Fibroblast of peridontal ligament (primary cell): ENCODE results near the gene FGFR3.

Source experiments
- DNase-seq: peaks from one replicate; pipeline ENCODE4 v3.0.0-alpha.2; 2010; ENCODE audit errors: extremely low read depth

The FGFR3 gene

DNA sequence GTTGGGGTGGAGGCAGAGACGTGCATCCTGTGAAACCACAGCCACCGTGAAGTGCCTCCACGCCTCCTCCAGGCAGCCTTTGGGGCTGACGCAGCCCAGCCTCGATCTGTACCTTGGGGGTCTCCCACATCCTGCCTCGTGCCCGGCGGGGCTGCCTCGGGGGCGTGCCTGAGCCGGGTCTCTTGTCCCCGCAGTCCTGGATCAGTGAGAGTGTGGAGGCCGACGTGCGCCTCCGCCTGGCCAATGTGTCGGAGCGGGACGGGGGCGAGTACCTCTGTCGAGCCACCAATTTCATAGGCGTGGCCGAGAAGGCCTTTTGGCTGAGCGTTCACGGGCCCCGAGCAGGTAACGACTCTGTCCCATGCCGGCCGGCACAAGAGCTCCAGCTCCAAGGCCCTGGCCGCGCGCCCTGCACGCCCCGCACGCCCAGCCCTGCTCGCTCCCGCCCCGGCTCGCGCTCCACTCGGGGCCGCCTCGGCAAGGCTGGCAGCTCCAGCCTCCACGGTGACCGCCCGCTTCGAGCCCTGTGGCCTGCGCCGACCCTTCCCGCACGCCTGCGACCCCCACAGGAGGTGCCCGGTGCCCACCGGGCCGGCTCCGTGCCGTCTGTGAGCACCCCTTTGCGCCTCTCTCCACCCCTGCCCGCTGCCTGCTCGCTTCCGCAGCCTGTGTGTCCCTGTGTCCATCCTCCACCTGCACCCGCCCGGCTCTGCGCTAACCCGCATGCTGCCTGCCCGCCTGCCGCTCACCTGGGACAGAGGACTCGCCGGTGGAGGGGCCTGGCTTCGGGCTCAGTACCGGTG lies 9.8 kb downstream of the FGFR3 start:
- DNase-seq: no peak

DNA sequence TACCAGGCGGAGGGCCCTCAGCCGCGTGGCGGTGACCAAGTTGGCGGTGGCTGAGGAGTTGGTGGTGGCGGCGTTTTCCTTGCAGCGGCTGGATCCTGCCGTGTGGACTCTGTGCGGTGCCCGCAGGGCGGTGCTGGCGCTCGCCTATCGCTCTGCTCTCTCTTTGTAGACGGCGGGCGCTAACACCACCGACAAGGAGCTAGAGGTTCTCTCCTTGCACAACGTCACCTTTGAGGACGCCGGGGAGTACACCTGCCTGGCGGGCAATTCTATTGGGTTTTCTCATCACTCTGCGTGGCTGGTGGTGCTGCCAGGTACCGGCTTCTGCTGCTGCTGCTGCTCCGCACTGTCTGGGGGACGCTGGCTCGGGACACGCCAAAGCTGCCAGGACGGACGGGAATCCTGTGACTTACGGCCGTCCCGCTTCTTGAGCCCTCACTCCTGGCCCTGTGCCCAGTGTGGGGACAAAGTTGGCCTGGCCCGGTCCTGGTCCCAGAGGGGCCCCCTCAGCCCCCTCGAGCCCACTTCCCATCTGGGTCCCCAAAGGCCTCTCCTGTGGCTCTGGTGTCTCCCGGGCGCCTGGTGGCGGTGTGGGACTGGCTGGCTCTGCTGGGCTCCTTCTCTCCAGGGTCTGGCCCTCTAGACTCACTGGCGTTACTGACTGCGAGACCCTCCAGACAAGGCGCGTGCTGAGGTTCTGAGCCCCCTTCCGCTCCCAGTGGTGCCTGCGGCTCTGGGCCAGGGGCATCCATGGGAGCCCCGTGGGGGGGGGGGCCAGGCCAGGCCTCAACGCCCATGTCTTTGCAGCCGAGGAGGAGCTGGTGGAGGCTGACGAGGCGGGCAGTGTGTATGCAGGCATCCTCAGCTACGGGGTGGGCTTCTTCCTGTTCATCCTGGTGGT lies 10.7 kb downstream of the FGFR3 start:
- DNase-seq: no peak

DNA sequence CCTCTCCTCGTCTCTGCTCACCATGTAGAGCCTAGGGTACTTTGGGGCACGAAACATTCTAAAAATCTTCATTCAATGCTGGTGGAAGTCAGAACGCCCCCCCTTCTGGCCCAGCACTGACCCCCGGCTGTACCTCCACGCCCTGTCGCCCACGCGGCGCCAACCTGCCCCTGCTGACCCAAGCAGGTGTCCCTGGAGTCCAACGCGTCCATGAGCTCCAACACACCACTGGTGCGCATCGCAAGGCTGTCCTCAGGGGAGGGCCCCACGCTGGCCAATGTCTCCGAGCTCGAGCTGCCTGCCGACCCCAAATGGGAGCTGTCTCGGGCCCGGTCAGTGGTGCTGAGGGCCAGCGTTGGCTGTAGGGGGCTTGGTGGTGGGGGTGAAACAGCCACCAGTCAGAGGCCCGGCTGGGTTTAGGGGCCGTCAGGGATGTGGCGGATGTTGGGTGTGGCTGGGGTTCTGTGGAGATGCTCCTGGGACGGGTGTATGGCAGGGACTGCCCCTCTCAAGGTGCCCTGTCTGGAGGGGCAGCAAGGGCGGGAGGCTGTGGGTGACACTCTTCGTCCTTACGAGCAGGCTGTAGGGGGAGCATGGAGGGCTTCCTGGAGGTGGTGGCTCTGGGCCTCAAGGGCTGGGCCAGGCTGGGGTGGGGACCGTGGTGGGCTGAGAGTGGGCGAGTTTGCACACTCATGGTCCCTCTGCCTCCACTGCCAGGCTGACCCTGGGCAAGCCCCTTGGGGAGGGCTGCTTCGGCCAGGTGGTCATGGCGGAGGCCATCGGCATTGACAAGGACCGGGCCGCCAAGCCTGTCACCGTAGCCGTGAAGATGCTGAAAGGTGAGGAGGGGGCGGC lies 11.8 kb downstream of the FGFR3 start:
- no peak for DNase-seq

DNA sequence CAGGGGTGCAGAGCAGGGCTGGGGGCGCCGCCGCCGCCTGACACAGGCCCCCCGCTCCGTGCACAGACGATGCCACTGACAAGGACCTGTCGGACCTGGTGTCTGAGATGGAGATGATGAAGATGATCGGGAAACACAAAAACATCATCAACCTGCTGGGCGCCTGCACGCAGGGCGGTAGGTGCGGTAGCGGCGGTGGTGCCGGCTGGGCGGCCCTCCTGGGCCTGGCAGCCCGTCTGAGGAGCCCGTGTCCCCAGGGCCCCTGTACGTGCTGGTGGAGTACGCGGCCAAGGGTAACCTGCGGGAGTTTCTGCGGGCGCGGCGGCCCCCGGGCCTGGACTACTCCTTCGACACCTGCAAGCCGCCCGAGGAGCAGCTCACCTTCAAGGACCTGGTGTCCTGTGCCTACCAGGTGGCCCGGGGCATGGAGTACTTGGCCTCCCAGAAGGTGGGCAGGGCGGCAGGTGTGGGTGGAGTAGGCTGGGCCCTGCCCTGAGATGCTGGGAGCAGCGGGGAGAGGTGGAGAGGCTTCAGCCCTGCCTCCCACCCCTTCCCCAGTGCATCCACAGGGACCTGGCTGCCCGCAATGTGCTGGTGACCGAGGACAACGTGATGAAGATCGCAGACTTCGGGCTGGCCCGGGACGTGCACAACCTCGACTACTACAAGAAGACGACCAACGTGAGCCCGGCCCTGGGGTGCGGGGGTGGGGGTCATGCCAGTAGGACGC lies 12.6 kb downstream of the FGFR3 start:
- DNase-seq: no peak

DNA sequence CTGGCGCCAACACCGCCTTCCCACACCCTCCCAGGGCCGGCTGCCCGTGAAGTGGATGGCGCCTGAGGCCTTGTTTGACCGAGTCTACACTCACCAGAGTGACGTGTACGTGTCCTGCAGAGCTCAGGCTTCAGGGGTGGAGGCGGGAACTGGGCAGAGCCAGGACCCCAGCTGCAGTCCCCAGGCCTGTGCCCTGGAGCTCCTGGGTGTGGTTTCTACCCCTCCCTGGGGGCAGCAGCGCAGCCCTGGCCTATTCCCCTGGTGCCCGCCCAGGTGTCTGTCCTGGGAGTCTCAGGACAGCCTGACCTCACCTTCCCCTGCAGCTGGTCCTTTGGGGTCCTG lies 13.1 kb downstream of the FGFR3 start:
- DNase-seq: no peak

DNA sequence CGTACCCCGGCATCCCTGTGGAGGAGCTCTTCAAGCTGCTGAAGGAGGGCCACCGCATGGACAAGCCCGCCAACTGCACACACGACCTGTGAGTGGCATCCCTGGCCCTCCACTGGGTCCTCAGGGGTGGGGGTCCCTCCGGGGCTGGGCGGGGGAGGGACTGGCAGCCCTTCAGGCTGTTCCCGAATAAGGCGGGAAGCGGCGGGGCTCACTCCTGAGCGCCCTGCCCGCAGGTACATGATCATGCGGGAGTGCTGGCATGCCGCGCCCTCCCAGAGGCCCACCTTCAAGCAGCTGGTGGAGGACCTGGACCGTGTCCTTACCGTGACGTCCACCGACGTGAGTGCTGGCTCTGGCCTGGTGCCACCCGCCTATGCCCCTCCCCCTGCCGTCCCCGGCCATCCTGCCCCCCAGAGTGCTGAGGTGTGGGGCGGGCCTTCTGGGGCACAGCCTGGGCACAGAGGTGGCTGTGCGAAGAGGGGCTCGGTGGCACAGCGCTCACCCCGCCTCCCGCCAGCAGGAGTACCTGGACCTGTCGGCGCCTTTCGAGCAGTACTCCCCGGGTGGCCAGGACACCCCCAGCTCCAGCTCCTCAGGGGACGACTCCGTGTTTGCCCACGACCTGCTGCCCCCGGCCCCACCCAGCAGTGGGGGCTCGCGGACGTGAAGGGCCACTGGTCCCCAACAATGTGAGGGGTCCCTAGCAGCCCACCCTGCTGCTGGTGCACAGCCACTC lies 13.7 kb downstream of the FGFR3 start:
- no peak for DNase-seq

DNA sequence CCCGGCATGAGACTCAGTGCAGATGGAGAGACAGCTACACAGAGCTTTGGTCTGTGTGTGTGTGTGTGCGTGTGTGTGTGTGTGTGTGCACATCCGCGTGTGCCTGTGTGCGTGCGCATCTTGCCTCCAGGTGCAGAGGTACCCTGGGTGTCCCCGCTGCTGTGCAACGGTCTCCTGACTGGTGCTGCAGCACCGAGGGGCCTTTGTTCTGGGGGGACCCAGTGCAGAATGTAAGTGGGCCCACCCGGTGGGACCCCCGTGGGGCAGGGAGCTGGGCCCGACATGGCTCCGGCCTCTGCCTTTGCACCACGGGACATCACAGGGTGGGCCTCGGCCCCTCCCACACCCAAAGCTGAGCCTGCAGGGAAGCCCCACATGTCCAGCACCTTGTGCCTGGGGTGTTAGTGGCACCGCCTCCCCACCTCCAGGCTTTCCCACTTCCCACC lies 14.3 kb downstream of the FGFR3 start:
- no peak for DNase-seq

DNA sequence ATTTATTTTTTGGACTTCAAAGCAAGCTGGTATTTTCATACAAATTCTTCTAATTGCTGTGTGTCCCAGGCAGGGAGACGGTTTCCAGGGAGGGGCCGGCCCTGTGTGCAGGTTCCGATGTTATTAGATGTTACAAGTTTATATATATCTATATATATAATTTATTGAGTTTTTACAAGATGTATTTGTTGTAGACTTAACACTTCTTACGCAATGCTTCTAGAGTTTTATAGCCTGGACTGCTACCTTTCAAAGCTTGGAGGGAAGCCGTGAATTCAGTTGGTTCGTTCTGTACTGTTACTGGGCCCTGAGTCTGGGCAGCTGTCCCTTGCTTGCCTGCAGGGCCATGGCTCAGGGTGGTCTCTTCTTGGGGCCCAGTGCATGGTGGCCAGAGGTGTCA lies 15.3 kb downstream of the FGFR3 start:
- no peak for DNase-seq

DNA sequence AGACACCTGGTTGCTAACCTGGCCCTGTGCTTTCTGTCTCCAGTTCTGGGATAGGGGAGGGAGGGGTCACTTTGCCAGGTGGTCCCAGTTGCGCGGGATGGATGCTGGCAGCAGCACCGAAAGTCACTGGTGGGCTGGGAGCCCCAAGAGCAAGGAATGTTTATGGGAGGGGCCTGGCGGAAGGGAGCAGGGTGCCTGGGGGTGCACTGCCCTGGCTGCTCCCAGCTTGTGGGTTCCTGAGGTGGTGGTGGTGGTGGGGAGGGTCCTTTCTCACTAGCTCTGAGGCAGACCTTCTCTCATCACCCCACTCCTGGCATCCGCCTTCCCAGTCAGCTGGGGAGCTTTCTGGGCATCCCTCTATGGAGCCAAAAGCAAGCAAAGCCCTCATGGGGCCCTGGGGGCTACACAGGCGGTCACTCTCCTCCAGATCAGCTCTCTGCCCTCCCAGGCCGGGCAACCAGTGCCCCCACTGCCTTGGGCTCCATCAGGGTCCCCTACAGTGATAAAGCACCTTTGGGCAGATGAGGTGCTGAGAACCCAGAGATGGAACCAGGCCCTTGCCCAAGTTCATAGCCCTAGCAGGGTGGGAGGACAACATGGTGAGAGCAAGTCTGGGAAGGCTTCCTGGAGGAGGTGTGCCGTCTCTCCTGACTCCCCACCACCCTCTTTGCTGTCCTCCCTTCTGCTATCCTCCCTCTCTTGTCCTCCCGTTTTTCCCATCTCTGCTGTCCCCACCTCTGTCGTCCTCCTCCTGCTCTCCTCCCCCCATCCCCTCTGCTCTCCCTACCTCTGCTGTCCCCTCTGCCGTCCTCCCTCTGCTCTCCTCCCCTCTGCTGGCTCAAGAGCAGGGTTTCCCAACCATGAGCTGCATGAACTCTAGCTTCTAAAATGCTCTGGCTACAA lies 16.0 kb downstream of the FGFR3 start:
- DNase-seq: no peak

DNA sequence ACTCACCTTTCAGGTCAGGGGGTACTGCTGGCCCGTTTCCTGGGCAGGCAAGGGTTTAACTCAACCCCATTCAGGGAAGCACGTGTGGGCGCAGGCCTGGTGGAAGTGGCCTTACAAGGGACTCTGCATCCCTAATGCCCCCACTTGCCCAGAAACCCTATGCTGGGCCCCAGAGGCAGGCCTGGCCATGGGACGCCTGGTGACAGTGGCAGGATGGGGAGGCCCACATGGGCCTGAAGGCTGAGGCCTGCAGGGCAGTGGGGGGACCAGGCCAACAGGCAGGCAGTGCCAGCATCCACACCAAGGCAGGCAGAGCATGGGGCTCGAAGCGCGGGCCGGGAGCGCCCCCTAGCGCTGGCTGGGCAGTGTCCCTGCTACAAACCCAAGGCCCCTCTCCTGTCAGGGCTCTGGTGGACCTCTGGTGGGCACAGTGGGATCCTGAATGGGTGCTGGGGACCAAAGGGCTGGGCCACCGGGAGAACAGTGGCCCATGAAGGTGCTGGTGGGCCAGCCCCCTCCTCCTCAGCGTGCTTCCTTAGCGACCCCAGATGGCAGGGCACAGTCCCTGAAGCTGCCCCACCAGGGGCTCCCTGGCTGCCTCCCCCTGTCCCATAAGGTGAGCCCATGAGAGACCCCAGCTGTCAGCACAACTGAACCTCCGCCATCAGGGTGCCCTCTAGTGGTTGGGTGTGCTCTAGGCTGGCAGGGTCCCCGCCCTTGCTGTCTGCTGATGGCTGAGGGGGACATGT lies 16.8 kb downstream of the FGFR3 start:
- DNase-seq: peak; percentile 56

DNA sequence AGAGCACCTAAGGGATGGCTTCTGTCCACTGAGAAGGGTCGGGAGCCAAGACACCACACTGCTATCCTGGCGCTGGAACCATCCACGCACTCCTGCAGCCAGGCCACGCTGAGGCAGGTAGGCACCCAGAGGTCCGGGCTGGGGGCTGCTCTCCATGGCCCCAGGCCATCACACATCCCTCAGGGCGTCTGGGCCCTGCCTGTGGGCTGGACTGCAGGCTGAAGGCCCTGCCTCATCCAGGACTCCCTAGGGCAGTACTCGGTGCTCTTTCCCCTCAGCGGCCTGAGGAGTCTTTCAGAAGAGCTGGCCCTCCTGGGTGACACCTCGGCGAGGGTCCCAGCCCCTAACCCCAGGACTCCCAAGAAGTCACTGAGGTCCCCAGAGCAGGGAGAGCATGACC lies 17.7 kb downstream of the FGFR3 start:
- DNase-seq: no peak

DNA sequence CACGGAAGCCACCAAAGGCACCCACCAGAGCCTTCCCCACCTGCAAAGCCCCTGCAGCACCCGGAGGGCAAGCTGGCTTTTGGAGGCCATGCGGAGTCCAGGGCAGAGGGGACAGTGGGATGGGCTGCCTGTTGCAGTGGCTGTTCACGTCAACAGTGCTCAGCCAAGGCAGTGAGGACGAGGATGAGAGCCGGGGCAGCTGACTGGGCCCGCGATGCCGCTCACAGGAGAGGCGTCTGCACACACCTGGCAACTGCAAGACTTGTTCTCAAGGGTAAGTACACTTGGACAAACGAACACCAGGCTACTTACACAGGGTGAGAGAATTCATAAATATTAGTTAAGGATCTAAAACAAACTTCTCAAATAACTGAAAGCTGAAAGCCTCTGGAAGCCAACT lies 19.6 kb downstream of the FGFR3 start:
- no peak for DNase-seq

DNA sequence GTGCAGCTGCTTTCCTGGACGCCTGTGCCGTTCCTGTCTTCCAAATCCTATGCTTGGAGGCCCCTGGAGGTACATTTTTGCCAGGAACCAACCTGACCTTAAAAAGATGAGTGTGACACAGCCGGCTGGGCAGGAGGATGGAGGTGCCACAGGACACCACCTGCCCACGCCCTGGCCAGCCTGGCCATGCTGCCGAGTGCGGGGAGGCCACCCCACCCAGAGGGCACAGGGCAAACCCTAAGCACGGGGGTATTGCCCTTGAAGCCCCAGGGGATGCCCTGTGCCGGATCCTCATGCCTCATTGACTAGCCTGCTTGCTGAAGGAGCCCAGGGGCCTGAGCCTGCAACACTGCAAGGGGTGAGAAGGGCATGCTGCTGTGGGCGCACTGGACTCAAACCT lies 20.1 kb downstream of the FGFR3 start:
- DNase-seq: no peak

DNA sequence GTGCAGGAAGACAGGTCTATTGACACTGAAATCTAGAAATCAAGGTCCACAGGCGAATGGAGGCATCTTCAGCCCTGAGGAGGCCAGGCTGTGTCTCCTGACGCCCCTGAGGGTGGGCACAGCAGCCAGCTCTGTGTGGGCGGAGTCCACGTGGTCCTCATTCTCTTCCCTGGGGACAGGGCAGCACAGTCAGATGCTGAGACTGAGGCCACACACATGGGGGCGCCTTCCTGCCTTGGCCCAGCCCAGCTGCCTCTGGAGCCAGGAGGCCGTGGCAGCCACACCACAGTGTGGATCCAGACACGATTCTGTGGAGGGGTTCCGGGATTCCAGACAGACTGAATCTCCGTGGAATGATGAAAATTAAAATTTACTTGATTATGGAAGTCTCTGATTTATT lies 20.8 kb downstream of the FGFR3 start:
- no peak for DNase-seq

DNA sequence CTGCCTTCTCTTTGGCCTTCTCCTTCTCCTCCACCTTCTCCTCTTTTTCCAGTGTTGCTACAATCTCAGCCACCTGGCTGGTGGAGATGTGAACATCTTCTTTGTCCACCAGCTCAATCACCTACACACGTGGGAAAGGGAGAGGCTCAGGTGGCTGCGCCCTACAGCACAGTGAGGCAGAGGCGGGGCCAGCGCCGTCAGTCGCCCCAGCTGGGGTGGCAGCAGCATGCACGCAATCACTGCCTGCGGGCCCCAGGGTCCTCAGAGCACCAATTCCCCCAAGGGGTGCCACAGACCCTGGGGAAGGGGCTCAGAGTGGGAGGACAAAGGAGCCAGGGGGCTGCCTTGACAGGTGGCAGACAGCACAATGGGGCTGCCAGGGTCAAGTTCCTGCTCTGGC lies 21.4 kb downstream of the FGFR3 start:
- DNase-seq: no peak

DNA sequence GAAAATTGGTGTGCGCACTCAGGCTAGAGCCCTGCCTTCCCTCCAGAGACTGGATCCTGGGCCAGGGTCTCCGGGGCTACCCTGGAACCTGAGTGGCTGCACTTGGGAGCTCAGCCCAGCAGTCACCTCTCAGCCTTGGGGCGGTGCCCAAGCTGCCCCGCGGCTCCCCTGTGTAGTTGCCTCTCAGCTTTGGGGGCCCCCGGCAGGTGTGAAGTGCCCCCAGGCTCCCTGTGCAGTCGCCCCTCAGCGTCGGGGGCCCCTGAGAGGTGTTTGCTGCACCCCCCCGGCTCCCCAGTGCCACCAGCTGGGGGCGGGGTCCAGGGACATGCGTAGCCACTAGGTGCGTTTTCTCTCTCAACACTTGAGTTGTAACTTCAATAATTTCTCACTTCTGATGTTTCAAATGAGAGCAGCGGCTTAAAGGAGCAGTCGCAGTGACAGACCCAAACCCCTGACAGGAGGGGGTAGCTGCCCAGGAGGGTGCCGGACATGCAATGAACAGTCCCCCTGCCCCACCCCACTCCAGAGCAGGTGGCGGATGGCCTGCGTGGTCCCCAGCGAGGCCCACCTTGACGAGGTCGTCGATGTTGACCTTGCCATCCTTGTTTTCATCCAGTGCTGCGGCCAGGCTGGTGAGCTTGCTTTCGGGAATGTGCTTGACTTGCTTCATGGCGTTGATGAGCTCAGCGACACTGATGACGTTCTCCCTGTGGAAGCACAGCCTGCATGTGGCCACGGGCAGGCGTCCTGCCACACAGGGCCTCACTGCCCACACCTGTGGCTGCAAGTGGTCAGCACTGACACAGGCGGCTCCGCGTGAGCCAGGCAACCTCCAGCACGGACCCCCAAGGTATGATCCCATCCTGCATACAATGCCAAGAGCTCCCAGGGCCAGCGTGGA lies 22.3 kb downstream of the FGFR3 start:
- no peak for DNase-seq

DNA sequence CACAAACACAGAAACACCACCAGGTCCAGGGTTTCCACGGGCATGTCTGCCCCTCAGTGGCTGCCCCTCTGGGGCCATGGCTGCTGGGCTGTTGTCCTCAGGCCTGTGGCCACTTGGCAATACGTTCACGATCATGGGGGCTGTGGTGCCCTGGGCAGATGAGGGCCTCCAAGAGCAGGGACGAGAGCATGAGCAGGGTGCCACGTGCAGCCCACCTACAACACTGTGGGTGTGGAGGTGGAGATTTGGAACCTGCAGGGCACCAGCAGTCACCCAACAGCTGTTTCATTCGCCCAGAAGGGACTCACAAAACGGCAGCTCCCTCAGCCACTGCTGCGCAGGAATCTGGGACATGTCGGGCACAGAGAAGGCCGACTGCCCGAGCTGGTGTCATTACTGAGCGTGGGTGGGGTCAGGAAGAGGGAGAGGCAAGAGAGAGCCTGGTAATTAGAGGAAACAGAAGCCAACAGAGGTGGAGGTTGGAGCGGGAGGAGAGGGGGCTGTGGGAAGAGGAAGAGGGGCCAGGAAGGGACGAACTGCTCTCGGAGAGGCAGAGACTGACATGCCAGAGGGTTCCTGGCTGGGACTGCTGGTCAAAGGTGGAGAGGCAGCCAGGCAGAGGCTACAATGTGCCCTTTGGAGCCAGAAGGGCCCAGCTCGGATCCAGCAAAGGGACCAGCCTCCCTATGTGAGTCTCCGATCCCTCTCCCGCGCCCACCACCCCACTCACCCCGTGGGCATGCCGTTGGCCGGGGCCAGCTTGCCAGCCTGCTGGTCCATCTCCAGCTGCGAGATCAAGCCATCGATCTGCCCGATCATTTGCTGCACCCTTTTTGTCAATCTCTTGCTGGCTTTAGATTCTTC lies 23.1 kb downstream of the FGFR3 start:
- DNase-seq: no peak
